OCI-LY1 (cell line): ENCODE results near the gene HOXD10.

Experiments
- H2AFZ ChIP-seq: fragments of 200-600 bp; sonication (generic), shearing (Covaris generic); 2 replicates; pipeline ENCODE4 v1.6.0; 2014; ENCODE audit warnings: antibody characterized with exemption, mild to moderate bottlenecking, low read length
- H3F3A ChIP-seq: fragments of 200-600 bp; sonication (generic), shearing (Covaris generic); 2 replicates; pipeline ENCODE4 v1.6.0; 2014; ENCODE audit warnings: mild to moderate bottlenecking, antibody characterized with exemption, low read length, moderate library complexity; ENCODE audit not compliant: insufficient read depth
- H3K27ac ChIP-seq: fragments of 200-600 bp; sonication (generic); 2 replicates; pipeline ENCODE4 v1.5.1; 2014; ENCODE audit warnings: low read length, mixed run types, mild to moderate bottlenecking, low read depth; ENCODE audit not compliant: poor library complexity, severe bottlenecking
- H3K27me3 ChIP-seq: fragments of 200-600 bp; sonication (generic); 2 replicates; pipeline ENCODE4 v1.6.0; 2014; ENCODE audit warnings: antibody characterized with exemption, mild to moderate bottlenecking, low read length, moderate library complexity; ENCODE audit not compliant: insufficient read depth
- H3K36me3 ChIP-seq: fragments of 200-600 bp; sonication (generic); 2 replicates; pipeline ENCODE4 v1.6.1; 2014; ENCODE audit warnings: mild to moderate bottlenecking, antibody characterized with exemption, low read length, moderate library complexity, mixed read lengths; ENCODE audit not compliant: insufficient read depth
- H3K4me1 ChIP-seq: fragments of 200-600 bp; sonication (generic); 2 replicates; pipeline ENCODE4 v1.5.1; 2014; ENCODE audit warnings: mild to moderate bottlenecking, low read length, moderate library complexity; ENCODE audit not compliant: insufficient read depth, severe bottlenecking
- H3K4me2 ChIP-seq: fragments of 200-600 bp; sonication (generic), shearing (Covaris generic); 2 replicates; pipeline ENCODE4 v1.6.1; 2014; ENCODE audit warnings: low read length
- H3K4me3 ChIP-seq: fragments of 200-600 bp; sonication (generic); 2 replicates; pipeline ENCODE4 v1.5.1; 2014; ENCODE audit warnings: low read length, low read depth, mild to moderate bottlenecking, mixed read lengths; ENCODE audit not compliant: poor library complexity, severe bottlenecking
- H3K79me2 ChIP-seq: fragments of 200-600 bp; shearing (Covaris generic); 2 replicates; pipeline ENCODE4 v1.6.1; 2016; ENCODE audit warnings: mixed run types, low read length, mixed read lengths; ENCODE audit not compliant: insufficient read depth
- H3K9ac ChIP-seq: fragments of 200-600 bp; sonication (generic), shearing (Covaris generic); 2 replicates; pipeline ENCODE4 v1.6.1; 2014; ENCODE audit warnings: mild to moderate bottlenecking, low read length, mixed read lengths
- H3K9me2 ChIP-seq: fragments of 200-600 bp; sonication (generic), shearing (Covaris generic); 2 replicates; pipeline ENCODE4 v1.6.1; 2014; ENCODE audit warnings: low read depth, mild to moderate bottlenecking, low read length, mixed read lengths
- H3K9me3 ChIP-seq: fragments of 200-600 bp; shearing (Covaris generic); 2 replicates; pipeline ENCODE4 v1.6.1; 2014; ENCODE audit warnings: low read length, mixed read lengths
- H4K20me1 ChIP-seq: fragments of 200-600 bp; sonication (generic), shearing (Covaris generic); 2 replicates; pipeline ENCODE4 v1.6.0; 2016; ENCODE audit warnings: mild to moderate bottlenecking, low read length; ENCODE audit not compliant: insufficient read depth
- EZH2 ChIP-seq: fragments of 200-600 bp; sonication (generic), shearing (Covaris generic); IDR thresholded peaks from 2 replicates; pipeline ENCODE4 v1.8.0; 2017; ENCODE audit warnings: borderline replicate concordance, mixed run types, mild to moderate bottlenecking, antibody characterized with exemption, low read length, moderate library complexity, mixed read lengths
- TF ChIP-seq, protein P1 (sequence below): fragments of 200-600 bp; sonication (generic), shearing (Covaris generic); IDR thresholded peaks from 2 replicates; pipeline ENCODE4 v1.5.1; 2017; ENCODE audit warnings: mild to moderate bottlenecking, antibody characterized with exemption, low read length, moderate library complexity, mixed read lengths

HOXD10 gene

GRCh38 chr2:176071330-176072291 lies 45.0 kb upstream of the HOXD10 start:
- Histone ChIP-seq H3K36me3 (no peaks in the 10 kb centered on the region), H3K27ac (no peak overlapping the region), H3K4me2 (no peak overlapping the region), H3K4me3 (no peak overlapping the region), H4K20me1 (no peaks in the 10 kb centered on the region), H3K9ac (no peak overlapping the region), H3K79me2 (no peaks in the 10 kb centered on the region), H3K27me3 (no peaks in the 10 kb centered on the region), H2AFZ (no peak overlapping the region), H3F3A (no peaks in the 10 kb centered on the region), H3K9me2 (no peaks in the 10 kb centered on the region), H3K4me1 (no peaks in the 10 kb centered on the region), H3K9me3 (no peaks in the 10 kb centered on the region)
- no peak for TF ChIP-seq EZH2
- TF ChIP-seq, protein P1, sequence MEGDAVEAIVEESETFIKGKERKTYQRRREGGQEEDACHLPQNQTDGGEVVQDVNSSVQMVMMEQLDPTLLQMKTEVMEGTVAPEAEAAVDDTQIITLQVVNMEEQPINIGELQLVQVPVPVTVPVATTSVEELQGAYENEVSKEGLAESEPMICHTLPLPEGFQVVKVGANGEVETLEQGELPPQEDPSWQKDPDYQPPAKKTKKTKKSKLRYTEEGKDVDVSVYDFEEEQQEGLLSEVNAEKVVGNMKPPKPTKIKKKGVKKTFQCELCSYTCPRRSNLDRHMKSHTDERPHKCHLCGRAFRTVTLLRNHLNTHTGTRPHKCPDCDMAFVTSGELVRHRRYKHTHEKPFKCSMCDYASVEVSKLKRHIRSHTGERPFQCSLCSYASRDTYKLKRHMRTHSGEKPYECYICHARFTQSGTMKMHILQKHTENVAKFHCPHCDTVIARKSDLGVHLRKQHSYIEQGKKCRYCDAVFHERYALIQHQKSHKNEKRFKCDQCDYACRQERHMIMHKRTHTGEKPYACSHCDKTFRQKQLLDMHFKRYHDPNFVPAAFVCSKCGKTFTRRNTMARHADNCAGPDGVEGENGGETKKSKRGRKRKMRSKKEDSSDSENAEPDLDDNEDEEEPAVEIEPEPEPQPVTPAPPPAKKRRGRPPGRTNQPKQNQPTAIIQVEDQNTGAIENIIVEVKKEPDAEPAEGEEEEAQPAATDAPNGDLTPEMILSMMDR: no peak

DNA sequence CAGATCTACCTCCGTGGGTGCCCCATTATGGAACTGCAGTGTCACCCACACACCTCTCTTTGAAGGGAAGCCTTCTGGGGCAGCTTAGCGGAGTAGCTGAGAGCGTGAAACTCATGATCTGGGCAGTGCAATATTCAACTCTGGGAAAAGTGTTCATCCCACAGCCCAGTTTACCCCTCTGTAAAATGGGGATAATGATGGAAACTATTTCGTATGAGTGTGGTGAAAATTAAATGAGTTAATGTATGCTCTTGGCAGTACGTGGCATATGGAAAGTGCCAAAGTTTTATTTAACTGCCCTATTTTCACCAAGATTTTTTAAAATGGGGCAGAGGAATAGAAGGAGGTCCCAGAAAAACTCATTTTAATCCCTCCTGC lies 44.3 kb upstream of the HOXD10 start:
- no peaks in the 10 kb centered on the region for H3K9me3 ChIP-seq
- H3K4me2 ChIP-seq: no peak overlapping the region
- no peak overlapping the region for H3K4me3 ChIP-seq
- no peaks in the 10 kb centered on the region for H3K4me1 ChIP-seq
- no peaks in the 10 kb centered on the region for H3F3A ChIP-seq
- no peak overlapping the region for H3K9ac ChIP-seq
- TF ChIP-seq, protein P1: no peak
- no peak for TF ChIP-seq EZH2
- H3K27ac ChIP-seq: no peak overlapping the region
- no peaks in the 10 kb centered on the region for H3K79me2 ChIP-seq
- H2AFZ ChIP-seq: no peak overlapping the region
- no peaks in the 10 kb centered on the region for H4K20me1 ChIP-seq
- no peaks in the 10 kb centered on the region for H3K27me3 ChIP-seq
- no peaks in the 10 kb centered on the region for H3K36me3 ChIP-seq
- H3K9me2 ChIP-seq: no peaks in the 10 kb centered on the region

DNA sequence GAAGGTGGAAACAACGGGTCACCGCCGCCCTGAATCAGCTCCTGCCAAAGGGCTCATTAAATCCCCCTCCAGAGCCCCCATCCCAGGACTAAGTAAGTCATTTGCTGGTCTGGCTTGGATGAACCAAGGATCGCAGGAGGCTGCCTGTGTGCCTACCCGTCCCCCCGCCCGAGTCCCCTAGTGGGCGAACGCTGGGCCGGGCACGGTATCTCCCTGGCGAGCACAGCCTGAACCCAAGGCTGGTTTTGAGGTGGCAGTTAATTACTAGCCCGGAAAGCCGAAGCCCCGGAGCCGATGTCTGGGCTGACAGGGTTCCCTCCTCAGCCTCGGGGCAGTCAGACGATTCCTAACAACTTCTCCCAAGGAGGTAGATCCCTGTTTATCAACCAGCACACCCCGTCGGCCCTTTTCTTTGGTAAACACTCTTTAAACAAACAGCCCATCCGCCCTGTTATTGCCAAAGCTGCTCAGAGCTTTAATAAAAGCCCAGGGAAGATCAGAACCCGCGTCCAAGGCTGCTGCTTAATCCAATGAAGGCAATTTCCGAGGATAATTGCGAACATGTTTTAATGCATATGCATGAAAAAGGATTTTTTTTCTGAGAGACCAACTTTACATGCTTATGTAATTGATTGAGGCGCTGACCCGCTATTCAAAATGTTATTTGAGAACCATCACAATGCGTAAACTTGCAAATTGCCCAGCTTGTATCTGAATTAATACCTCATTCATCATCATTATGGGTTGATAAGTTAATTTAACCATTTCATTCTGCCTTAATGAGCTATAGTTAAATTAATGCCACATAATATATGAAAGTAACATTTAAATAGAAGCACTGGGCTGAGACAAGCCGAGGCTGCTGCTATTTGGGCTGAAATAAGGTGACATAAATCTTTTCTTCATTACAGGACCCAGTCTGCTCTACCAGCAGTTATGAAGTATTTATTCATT lies 43.4 kb upstream of the HOXD10 start:
- Histone ChIP-seq H3K9me3 (no peaks in the 10 kb centered on the region), H3K4me2 (no peak overlapping the region), H3K27ac (no peak overlapping the region), H3K9ac (no peak overlapping the region), H3K4me1 (no peaks in the 10 kb centered on the region), H3K36me3 (no peaks in the 10 kb centered on the region), H3K27me3 (no peaks in the 10 kb centered on the region), H3K9me2 (no peaks in the 10 kb centered on the region), H4K20me1 (no peaks in the 10 kb centered on the region), H3K79me2 (no peaks in the 10 kb centered on the region), H3K4me3 (no peak overlapping the region), H3F3A (no peaks in the 10 kb centered on the region), H2AFZ (no peak overlapping the region)
- TF ChIP-seq, protein P1: no peak
- no peak for TF ChIP-seq EZH2
